Activated naive CD4-positive, alpha-beta T cell treated with anti-CD3 and anti-CD28 coated beads for 36 hours (primary cell): ENCODE results near the gene HTR3B. TPM values are rescaled to one million over a fixed set of nuclear protein-coding genes. Genes with fewer than 3 reads are reported as not detected.
A peak's percentile ranks its signal among the peaks of the same experiment; 100 is the strongest.
"Not testable (repeated sequence)": the region's sequence is repeated elsewhere in the genome, so short reads cannot be mapped to it uniquely, and the experiment has no call there.

Experiments
- CTCF ChIA-PET: fragments of 350-600 bp; sonication (Branson Sonifier 250); formaldehyde crosslinking; loops from one replicate; lab custom pipeline; 2021; ENCODE audit warnings: antibody characterized with exemption; lab: Charles Lee
- DNase-seq: peaks from one replicate; pipeline ENCODE4 v3.0.0-alpha.2; 2020
- H3K27ac Mint-ChIP-seq: one replicate; pipeline ENCODE4 v1.8.0; 2021; ENCODE audit warnings: mild to moderate bottlenecking, mixed read lengths
- H3K27me3 Mint-ChIP-seq: one replicate; pipeline ENCODE4 v1.8.0; 2021; ENCODE audit warnings: low read depth, mixed read lengths
- H3K36me3 Mint-ChIP-seq: one replicate; pipeline ENCODE4 v1.8.0; 2021; ENCODE audit warnings: low read depth, mixed read lengths
- H3K4me1 Mint-ChIP-seq: one replicate; pipeline ENCODE4 v1.8.0; 2021; ENCODE audit warnings: low read depth, mixed read lengths
- H3K4me3 Mint-ChIP-seq: one replicate; pipeline ENCODE4 v1.8.0; 2021; ENCODE audit warnings: mild to moderate bottlenecking, moderate library complexity, mixed read lengths
- H3K9me3 Mint-ChIP-seq: one replicate; pipeline ENCODE4 v1.8.0; 2021; ENCODE audit warnings: mixed read lengths
- intact Hi-C: fragments of 100-400 bp; cut with micrococcal nuclease; formaldehyde crosslinking; loops from one replicate; pipeline ENCODE4 v1.15.1; 2023
- total RNA-seq, 2 experiments: library from RNA; stranded (reverse); gene quantifications; one replicate each; pipeline ENCODE4 v1.2.3, GENCODE V29; 2021

Gene HTR3B
- total RNA-seq, 2 experiments from 2014 or later = not detected

GRCh38 chr11:113894421-113894996, 10.1 kb upstream of the HTR3B start:
- no peak for DNase-seq
- no peaks in the 10 kb centered on the region for H3K36me3 Mint-ChIP-seq
- no peaks in the 10 kb centered on the region for H3K27me3 Mint-ChIP-seq
- CTCF ChIA-PET = interaction anchor here (0.6 to 7.4 kb wide), 2 partner anchors 368 to 1057 kb away, joined by 3 to 108 read pairs; no protein-coding TSS in a partner anchor
- no peak overlapping the region for H3K27ac Mint-ChIP-seq
- H3K4me3 Mint-ChIP-seq = no peak overlapping the region
- intact Hi-C loops = loop anchor here (10.0 kb wide), 1 partner anchor 160 kb away; the partner anchor contains the start of gene ZBTB16
- no peaks in the 10 kb centered on the region for H3K9me3 Mint-ChIP-seq
- H3K4me1 Mint-ChIP-seq = no peaks in the 10 kb centered on the region

GRCh38 chr11:113895367-113896155, 9.0 kb upstream of the HTR3B start:
- no peaks in the 10 kb centered on the region for H3K9me3 Mint-ChIP-seq
- intact Hi-C loops = loop anchor here (1.0 to 10.0 kb wide), 4 partner anchors 99 to 366 kb away; partner anchors contain the start of gene ZBTB16
- no peak overlapping the region for H3K27ac Mint-ChIP-seq
- H3K4me1 Mint-ChIP-seq = no peaks in the 10 kb centered on the region
- CTCF ChIA-PET = interaction anchor here (0.6 to 7.4 kb wide), 16 partner anchors 8 to 1044 kb away, joined by 3 to 108 read pairs (median 3); no protein-coding TSS in a partner anchor
- H3K36me3 Mint-ChIP-seq = no peaks in the 10 kb centered on the region
- no peak for DNase-seq
- H3K27me3 Mint-ChIP-seq = no peaks in the 10 kb centered on the region
- no peak overlapping the region for H3K4me3 Mint-ChIP-seq

- Mint-ChIP-seq H3K27me3 (no peaks in the 10 kb centered on the region), H3K4me1 (no peaks in the 10 kb centered on the region), H3K27ac (no peak overlapping the region), H3K9me3 (no peaks in the 10 kb centered on the region), H3K36me3 (no peaks in the 10 kb centered on the region), H3K4me3 (no peak overlapping the region)
- DNase-seq = peak; percentile 54
- CTCF ChIA-PET = interaction anchor here (0.6 to 7.4 kb wide), 17 partner anchors 9 to 1666 kb away, joined by 3 to 108 read pairs (median 3); no protein-coding TSS in a partner anchor
- intact Hi-C loops = loop anchor here (1.0 to 10.0 kb wide), 4 partner anchors 98 to 365 kb away; partner anchors contain the start of gene ZBTB16
Observed at GRCh38 chr11:113896156-113896879, 8.3 kb upstream of the HTR3B start.

DNA sequence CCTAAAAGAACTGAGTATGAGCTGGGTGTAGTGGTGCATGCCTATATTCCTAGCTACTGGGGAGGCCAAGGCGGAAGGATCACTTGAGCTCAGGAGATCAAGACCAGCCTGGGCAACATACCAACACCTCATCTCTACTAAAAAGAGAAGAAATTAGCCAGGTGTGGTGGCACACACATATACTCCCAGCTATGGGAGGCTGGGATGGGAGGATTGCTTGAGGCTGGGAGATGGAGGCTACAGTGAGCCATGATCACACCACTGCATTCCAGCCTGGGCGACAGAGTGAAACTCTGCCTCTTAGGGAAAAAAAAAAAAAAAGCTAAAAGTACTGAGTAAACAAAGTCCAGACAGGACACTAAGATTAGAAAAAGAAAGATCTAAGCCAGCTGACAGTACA, 3.5 kb upstream of the HTR3B start:
- Mint-ChIP-seq H3K36me3 (no peaks in the 10 kb centered on the region), H3K27me3 (no peaks in the 10 kb centered on the region), H3K4me1 (no peaks in the 10 kb centered on the region), H3K27ac (no peak overlapping the region), H3K9me3 (no peaks in the 10 kb centered on the region), H3K4me3 (no peak overlapping the region)
- DNase-seq = no peak
- CTCF ChIA-PET = interaction anchor here (0.6 kb wide), 1 partner anchor 17 kb away, joined by 6 read pairs; no protein-coding TSS in a partner anchor
- intact Hi-C loops = no loop called here

GRCh38 chr11:113906038-113906437, 1.4 kb downstream of the HTR3B start:
- Mint-ChIP-seq H3K27me3 (no peaks in the 10 kb centered on the region), H3K4me1 (no peaks in the 10 kb centered on the region), H3K9me3 (no peaks in the 10 kb centered on the region), H3K4me3 (no peak overlapping the region), H3K36me3 (no peaks in the 10 kb centered on the region), H3K27ac (no peak overlapping the region)
- CTCF ChIA-PET = interaction anchor here (0.6 to 2.3 kb wide), 3 partner anchors 10 to 1811 kb away, joined by 4 to 7 read pairs (median 6); no protein-coding TSS in a partner anchor
- intact Hi-C loops = no loop called here
- no peak for DNase-seq

DNA sequence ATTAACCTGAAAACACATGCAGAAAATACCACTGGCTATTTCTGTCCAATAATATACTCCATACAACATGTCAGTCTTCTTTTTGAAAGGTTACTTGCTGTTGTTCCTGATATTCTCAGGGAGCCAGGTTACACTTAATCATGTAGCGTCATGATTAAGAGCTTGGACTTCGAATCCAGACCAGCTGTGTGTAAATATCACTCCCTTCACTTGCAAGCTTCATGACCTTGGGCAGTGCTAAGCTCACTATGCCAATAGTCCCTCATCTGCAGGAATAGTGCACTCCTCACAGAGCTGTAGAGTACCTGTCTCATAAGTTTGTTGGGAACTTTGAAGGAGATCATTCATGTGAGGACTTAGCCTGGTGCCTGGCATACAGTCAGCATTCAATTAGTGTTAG, 1.9 kb downstream of the HTR3B start:
- CTCF ChIA-PET = interaction anchor here (0.6 to 2.3 kb wide), 3 partner anchors 10 to 1811 kb away, joined by 4 to 7 read pairs (median 6); no protein-coding TSS in a partner anchor

GRCh38 chr11:113907152-113907551, 2.6 kb downstream of the HTR3B start:
- Mint-ChIP-seq H3K4me3 (no peak overlapping the region), H3K27me3 (no peaks in the 10 kb centered on the region), H3K4me1 (no peaks in the 10 kb centered on the region), H3K9me3 (no peaks in the 10 kb centered on the region), H3K36me3 (no peaks in the 10 kb centered on the region), H3K27ac (no peak overlapping the region)
- CTCF ChIA-PET = interaction anchor here (2.3 kb wide), 1 partner anchor 354 kb away, joined by 7 read pairs; no protein-coding TSS in a partner anchor
- intact Hi-C loops = no loop called here
- no peak for DNase-seq

More for the DNA sequence above, 1.9 kb downstream of the HTR3B start:
- intact Hi-C loops = no loop called here
- no peak for DNase-seq
- Mint-ChIP-seq H3K27me3 (no peaks in the 10 kb centered on the region), H3K27ac (no peak overlapping the region), H3K9me3 (no peaks in the 10 kb centered on the region), H3K4me1 (no peaks in the 10 kb centered on the region), H3K36me3 (no peaks in the 10 kb centered on the region), H3K4me3 (no peak overlapping the region)

DNA sequence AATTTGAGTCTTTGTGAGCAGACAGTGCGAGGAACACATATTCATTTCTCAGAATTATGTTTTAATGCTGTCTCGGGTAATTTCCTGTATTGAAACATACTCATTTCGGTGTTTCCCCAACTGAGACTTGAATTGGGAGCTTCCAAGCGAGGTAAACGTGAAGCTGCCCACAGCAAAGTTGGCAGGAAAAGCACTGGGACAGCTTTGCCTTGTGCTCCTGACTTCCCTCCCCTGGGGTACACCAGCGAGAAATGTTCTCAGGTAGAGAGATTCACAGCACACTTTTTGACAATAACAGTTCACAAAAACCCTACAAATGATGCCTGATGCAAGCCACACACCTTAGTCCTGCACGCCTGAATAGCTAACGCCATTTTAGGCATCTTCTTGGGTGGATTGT, 3.1 kb downstream of the HTR3B start:
- Mint-ChIP-seq H3K27ac (no peak overlapping the region), H3K4me3 (no peak overlapping the region), H3K27me3 (no peaks in the 10 kb centered on the region), H3K36me3 (no peaks in the 10 kb centered on the region), H3K9me3 (no peaks in the 10 kb centered on the region), H3K4me1 (no peaks in the 10 kb centered on the region)
- no peak for DNase-seq
- CTCF ChIA-PET = interaction anchor here (0.8 to 2.3 kb wide), 2 partner anchors 12 to 353 kb away, joined by 3 to 7 read pairs; no protein-coding TSS in a partner anchor
- intact Hi-C loops = no loop called here

DNA sequence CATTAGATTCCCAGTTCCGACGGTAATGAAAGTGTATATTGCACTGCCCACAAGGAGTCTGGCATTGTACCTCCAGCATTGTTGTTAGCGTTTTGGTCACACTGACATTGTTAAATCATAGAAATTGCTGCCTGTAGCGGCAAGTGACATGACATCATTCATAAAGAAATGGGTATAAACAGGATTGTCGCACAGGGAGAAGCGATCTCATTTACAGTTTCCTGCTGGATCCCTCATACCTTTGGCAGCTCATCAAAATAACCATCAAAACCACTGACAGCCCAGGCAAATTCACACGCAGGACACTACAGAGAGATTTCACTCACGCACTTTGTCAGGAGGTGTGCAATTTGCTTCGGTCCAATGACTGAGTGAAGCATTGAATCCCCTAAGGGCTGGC, 3.5 kb downstream of the HTR3B start:
- Mint-ChIP-seq H3K4me1 (no peaks in the 10 kb centered on the region), H3K9me3 (no peaks in the 10 kb centered on the region), H3K4me3 (no peak overlapping the region), H3K27me3 (no peaks in the 10 kb centered on the region), H3K27ac (no peak overlapping the region), H3K36me3 (no peaks in the 10 kb centered on the region)
- intact Hi-C loops = no loop called here
- DNase-seq = no peak
- CTCF ChIA-PET = interaction anchor here (0.8 to 2.3 kb wide), 2 partner anchors 12 to 353 kb away, joined by 3 to 7 read pairs; no protein-coding TSS in a partner anchor

GRCh38 chr11:113911491-113911890, 6.9 kb downstream of the HTR3B start:
- H3K9me3 Mint-ChIP-seq, H3K27ac Mint-ChIP-seq, CTCF ChIA-PET, H3K36me3 Mint-ChIP-seq, intact Hi-C loops, H3K4me3 Mint-ChIP-seq, DNase-seq, H3K4me1 Mint-ChIP-seq, H3K27me3 Mint-ChIP-seq: not testable (repeated sequence)

DNA sequence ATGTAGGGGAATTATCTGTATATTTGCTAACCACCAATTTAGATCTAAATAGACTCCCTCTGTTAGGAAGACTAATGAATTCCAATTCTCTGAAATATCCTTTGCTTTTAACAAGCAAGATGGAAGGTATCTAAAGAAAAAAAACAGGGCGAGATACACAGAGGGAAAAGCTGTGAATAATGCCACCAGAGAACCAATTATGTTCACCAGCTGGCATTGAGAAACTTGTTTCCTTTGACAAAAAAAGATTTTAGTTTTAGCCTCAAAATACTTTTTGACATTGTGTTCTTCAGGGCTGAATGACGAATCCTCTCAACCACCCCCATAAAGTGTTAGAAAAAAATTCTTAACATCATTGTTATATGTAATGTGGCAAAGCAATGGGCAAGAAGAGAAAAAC, 19.0 kb downstream of the HTR3B start:
- CTCF ChIA-PET = no interaction called here
- intact Hi-C loops = no loop called here
- Mint-ChIP-seq H3K4me1 (no peaks in the 10 kb centered on the region), H3K27me3 (peaks cover 13% of the 10 kb centered on the region), H3K4me3 (no peak overlapping the region), H3K36me3 (no peaks in the 10 kb centered on the region), H3K9me3 (no peaks in the 10 kb centered on the region), H3K27ac (no peak overlapping the region)
- DNase-seq = no peak
